Measurements from ENCODE around the gene GMPR2. TPM values are rescaled to one million over a fixed set of nuclear protein-coding genes. Genes with fewer than 3 reads are reported as not detected.

Gene GMPR2
- total and polyA plus RNA-seq, 7 experiments from 2014 or later = 38.2 to 107 (median 83.7) TPM

GRCh38 chr14:24273422-24273998, 40.8 kb downstream of the GMPR2 start:
- Histone ChIP-seq H3K9me3 (ENCODE audit: control insufficient read depth in 2 of 3, low read length in 3 of 3) (no peaks in the 10 kb centered on the region), H3K27ac (ENCODE audit: low read depth, low read length) (peak overlapping the region; percentile 98), H3K4me1 (ENCODE audit: control insufficient read depth in 2 of 2, insufficient read depth in 2 of 2, low read length in 2 of 2) (peaks cover 17 to 23% of the 10 kb centered on the region in 2 donors), H3K36me3 (ENCODE audit: control insufficient read depth in 2 of 3, insufficient read depth in 3 of 3, low read length in 3 of 3) (peaks cover 0 to 14% (median 0%) of the 10 kb centered on the region in 3 experiments), H3K27me3 (ENCODE audit: control insufficient read depth in 2 of 2, insufficient read depth in 2 of 2, low read length in 2 of 2) (no peaks in the 10 kb centered on the region), H3K4me3 (ENCODE audit: low read length) (no peak overlapping the region)
- Mint-ChIP-seq H3K27ac (peak overlapping the region; percentile 75 to 100 (median 97)), H3K27me3 (no peaks in the 10 kb centered on the region), H3K36me3 (peaks cover 0 to 9% (median 0%) of the 10 kb centered on the region in 5 donors), H3K9me3 (peaks cover 0 to under 1% (median 0%) of the 10 kb centered on the region in 11 donors), H3K4me3 (peak overlapping the region in 7 of 10 donors; percentile 24 to 84 (median 36)), H3K4me1 (peaks cover 39 to 59% (median 50%) of the 10 kb centered on the region in 7 donors)
- ATAC-seq = no peak
- no peak for DNase-seq
- POLR2A ChIA-PET = interaction anchor here (0.7 to 1.2 kb wide), 10 partner anchors 27 to 159 kb away, joined by 3 to 5 read pairs (median 4); partner anchors contain the start of genes DCAF11, GMPR2, KHNYN and LTB4R
- intact Hi-C loops (cut with micrococcal nuclease) = loop anchor here (5.0 kb wide), 2 partner anchors 39 to 706 kb away; partner anchors contain the start of genes AP1G2 (in 1 of the 2), LTB4R (in 1 of the 2) and LTB4R2 (in 1 of the 2)
- CTCF ChIA-PET = interaction anchor here (0.7 to 1.4 kb wide), 5 partner anchors 21 to 209 kb away, joined by 3 to 4 read pairs (median 4); partner anchors contain the start of genes CIDEB and IRF9

- ATAC-seq (peak; percentile 16), DNase-seq (peak in 8 of 9 donors; percentile 46 to 85 (median 65))
- peaks cover 0 to 3% (median 0%) of the 10 kb centered on the region in 11 donors for H3K9me3 Mint-ChIP-seq
- H3K4me3 Mint-ChIP-seq = peak overlapping the region; percentile 2 to 84 (median 36)
- H3K27ac ChIP-seq (ENCODE audit: low read depth, low read length) = peak overlapping the region; percentile 98
- H3K36me3 Mint-ChIP-seq = peaks cover 0 to 9% (median 0%) of the 10 kb centered on the region in 5 donors
- no peaks in the 10 kb centered on the region for H3K27me3 Mint-ChIP-seq
- no peak overlapping the region for H3K4me3 ChIP-seq (ENCODE audit: low read length)
- H3K36me3 ChIP-seq (ENCODE audit: control insufficient read depth in 2 of 3, insufficient read depth in 3 of 3, low read length in 3 of 3) = peaks cover 0 to 8% (median 0%) of the 10 kb centered on the region in 3 experiments
- peaks cover 18 to 28% of the 10 kb centered on the region in 2 donors for H3K4me1 ChIP-seq (ENCODE audit: control insufficient read depth in 2 of 2, insufficient read depth in 2 of 2, low read length in 2 of 2)
- H3K27me3 ChIP-seq (ENCODE audit: control insufficient read depth in 2 of 2, insufficient read depth in 2 of 2, low read length in 2 of 2) = no peaks in the 10 kb centered on the region
- CTCF ChIA-PET = interaction anchor here (0.9 to 1.4 kb wide), 4 partner anchors 21 to 113 kb away, joined by 3 to 4 read pairs (median 4); partner anchors contain the start of genes CIDEB and IRF9
- POLR2A ChIA-PET = interaction anchor here (0.7 to 1.2 kb wide), 9 partner anchors 26 to 160 kb away, joined by 3 to 5 read pairs (median 4); partner anchors contain the start of genes DCAF11, KHNYN, LTB4R and NOP9
- H3K9me3 ChIP-seq (ENCODE audit: control insufficient read depth in 2 of 3, low read length in 3 of 3) = no peaks in the 10 kb centered on the region
- intact Hi-C loops (cut with micrococcal nuclease) = loop anchor here (5.0 kb wide), 2 partner anchors 38 to 707 kb away; partner anchors contain the start of genes AP1G2 (in 1 of the 2), LTB4R (in 1 of the 2) and LTB4R2 (in 1 of the 2)
- H3K27ac Mint-ChIP-seq = peak overlapping the region; percentile 75 to 100 (median 97)
- peaks cover 44 to 65% (median 56%) of the 10 kb centered on the region in 7 donors for H3K4me1 Mint-ChIP-seq
Measured at GRCh38 chr14:24274101-24274543, 41.4 kb downstream of the GMPR2 start.

- no peak for ATAC-seq
- CTCF ChIA-PET = interaction anchor here (0.7 kb wide), 2 partner anchors 20 to 30 kb away, joined by 3 to 4 read pairs; no protein-coding TSS in a partner anchor
Measured at GRCh38 chr14:24277071-24277470, 44.3 kb downstream of the GMPR2 start.

GRCh38 chr14:24277606-24278321, 45.0 kb downstream of the GMPR2 start:
- H3K4me3 Mint-ChIP-seq = no peak overlapping the region

More at GRCh38 chr14:24277071-24277470, 44.3 kb downstream of the GMPR2 start:
- H3K9me3 Mint-ChIP-seq = peaks cover 0 to 3% (median 0%) of the 10 kb centered on the region in 11 donors
- peaks cover 53 to 63% (median 55%) of the 10 kb centered on the region in 7 donors for H3K4me1 Mint-ChIP-seq
- intact Hi-C loops (cut with micrococcal nuclease) = no loop called here
- no peak for DNase-seq
- Histone ChIP-seq H3K4me1 (ENCODE audit: control insufficient read depth in 2 of 2, insufficient read depth in 2 of 2, low read length in 2 of 2) (peaks cover 14 to 34% of the 10 kb centered on the region in 2 donors), H3K4me3 (ENCODE audit: low read length) (no peak overlapping the region), H3K36me3 (ENCODE audit: control insufficient read depth in 2 of 3, insufficient read depth in 3 of 3, low read length in 3 of 3) (no peaks in the 10 kb centered on the region), H3K27me3 (ENCODE audit: control insufficient read depth in 2 of 2, insufficient read depth in 2 of 2, low read length in 2 of 2) (no peaks in the 10 kb centered on the region), H3K27ac (ENCODE audit: low read depth, low read length) (no peak overlapping the region), H3K9me3 (ENCODE audit: control insufficient read depth in 2 of 3, low read length in 3 of 3) (no peaks in the 10 kb centered on the region)
- peak overlapping the region in 5 of 9 donors; percentile 4 to 74 (median 40) for H3K27ac Mint-ChIP-seq
- H3K4me3 Mint-ChIP-seq = peak overlapping the region in 2 of 10 donors; percentile 6 to 50
- POLR2A ChIA-PET = interaction anchor here (1.5 to 2.2 kb wide), 3 partner anchors 20 to 35 kb away, joined by 3 to 6 read pairs (median 3); partner anchors contain the start of genes DHRS1, NOP9 and TINF2
- peaks cover 0 to 6% (median 0%) of the 10 kb centered on the region in 5 donors for H3K36me3 Mint-ChIP-seq
- no peaks in the 10 kb centered on the region for H3K27me3 Mint-ChIP-seq

GRCh38 chr14:24278424-24278823, 45.7 kb downstream of the GMPR2 start:
- DNase-seq = no peak
- CTCF ChIA-PET = interaction anchor here (0.6 to 2.5 kb wide), 2 partner anchors 20 to 136 kb away, joined by 3 to 17 read pairs; partner anchors contain the start of genes DHRS1 and NOP9
- POLR2A ChIA-PET = interaction anchor here (0.5 to 2.0 kb wide), 4 partner anchors 18 to 164 kb away, joined by 3 to 7 read pairs (median 4); partner anchors contain the start of genes DCAF11, DHRS1, NOP9 and NRL
- peak overlapping the region; percentile 5 to 85 (median 63) for H3K27ac Mint-ChIP-seq
- H3K9me3 ChIP-seq (ENCODE audit: control insufficient read depth in 2 of 3, low read length in 3 of 3) = no peaks in the 10 kb centered on the region
- H3K4me1 Mint-ChIP-seq = peaks cover 40 to 51% (median 45%) of the 10 kb centered on the region in 7 donors
- H3K27ac ChIP-seq (ENCODE audit: low read depth, low read length) = no peak overlapping the region
- H3K36me3 Mint-ChIP-seq = peaks cover 0 to 6% (median 0%) of the 10 kb centered on the region in 5 donors
- no peaks in the 10 kb centered on the region for H3K36me3 ChIP-seq (ENCODE audit: control insufficient read depth in 2 of 3, insufficient read depth in 3 of 3, low read length in 3 of 3)
- H3K4me3 ChIP-seq (ENCODE audit: low read length) = no peak overlapping the region
- intact Hi-C loops (cut with micrococcal nuclease) = no loop called here
- H3K27me3 Mint-ChIP-seq = no peaks in the 10 kb centered on the region
- peak overlapping the region in 6 of 10 donors; percentile 4 to 51 (median 14) for H3K4me3 Mint-ChIP-seq
- no peaks in the 10 kb centered on the region for H3K27me3 ChIP-seq (ENCODE audit: control insufficient read depth in 2 of 2, insufficient read depth in 2 of 2, low read length in 2 of 2)
- ATAC-seq = no peak
- peaks cover 0 to 3% (median 0%) of the 10 kb centered on the region in 11 donors for H3K9me3 Mint-ChIP-seq
- H3K4me1 ChIP-seq (ENCODE audit: control insufficient read depth in 2 of 2, insufficient read depth in 2 of 2, low read length in 2 of 2) = peaks cover 6 to 25% of the 10 kb centered on the region in 2 donors

More at GRCh38 chr14:24277606-24278321, 45.0 kb downstream of the GMPR2 start:
- Histone ChIP-seq H3K4me3 (ENCODE audit: low read length) (no peak overlapping the region), H3K27me3 (ENCODE audit: control insufficient read depth in 2 of 2, insufficient read depth in 2 of 2, low read length in 2 of 2) (no peaks in the 10 kb centered on the region), H3K36me3 (ENCODE audit: control insufficient read depth in 2 of 3, insufficient read depth in 3 of 3, low read length in 3 of 3) (no peaks in the 10 kb centered on the region), H3K27ac (ENCODE audit: low read depth, low read length) (no peak overlapping the region), H3K4me1 (ENCODE audit: control insufficient read depth in 2 of 2, insufficient read depth in 2 of 2, low read length in 2 of 2) (peaks cover 7 to 27% of the 10 kb centered on the region in 2 donors), H3K9me3 (ENCODE audit: control insufficient read depth in 2 of 3, low read length in 3 of 3) (no peaks in the 10 kb centered on the region)
- ChIA-PET POLR2A (interaction anchor here (0.5 to 1.5 kb wide), 5 partner anchors 20 to 163 kb away, joined by 3 to 4 read pairs (median 3); partner anchors contain the start of genes DCAF11, DHRS1, NOP9 and NRL), CTCF (interaction anchor here (0.7 kb wide), 2 partner anchors 19 to 29 kb away, joined by 3 to 4 read pairs; no protein-coding TSS in a partner anchor)
- peaks cover 0 to 3% (median 0%) of the 10 kb centered on the region in 11 donors for H3K9me3 Mint-ChIP-seq
- H3K4me1 Mint-ChIP-seq = peaks cover 46 to 56% (median 48%) of the 10 kb centered on the region in 7 donors
- H3K27ac Mint-ChIP-seq = peak overlapping the region in 4 of 9 donors; percentile 38 to 85 (median 70)
- H3K36me3 Mint-ChIP-seq = peaks cover 0 to 6% (median 0%) of the 10 kb centered on the region in 5 donors
- intact Hi-C loops (cut with micrococcal nuclease) = no loop called here
- ATAC-seq (peak; percentile 59), DNase-seq (no peak)
- no peaks in the 10 kb centered on the region for H3K27me3 Mint-ChIP-seq
